GM21423 (cell line): ENCODE measurements around the gene ARHGAP6.

ENCODE experiments used
- ATAC-seq: cut with Tn5 transposase; IDR thresholded peaks from one replicate; pipeline ENCODE4 v1.9.1; 2021; ENCODE audit warnings: mild to moderate bottlenecking, moderate library complexity; ENCODE audit not compliant: unreplicated experiment

ARHGAP6 gene

GRCh38 chrX:11321986-11322385 is 343.7 kb downstream of the ARHGAP6 start:
- no peak for ATAC-seq

DNA sequence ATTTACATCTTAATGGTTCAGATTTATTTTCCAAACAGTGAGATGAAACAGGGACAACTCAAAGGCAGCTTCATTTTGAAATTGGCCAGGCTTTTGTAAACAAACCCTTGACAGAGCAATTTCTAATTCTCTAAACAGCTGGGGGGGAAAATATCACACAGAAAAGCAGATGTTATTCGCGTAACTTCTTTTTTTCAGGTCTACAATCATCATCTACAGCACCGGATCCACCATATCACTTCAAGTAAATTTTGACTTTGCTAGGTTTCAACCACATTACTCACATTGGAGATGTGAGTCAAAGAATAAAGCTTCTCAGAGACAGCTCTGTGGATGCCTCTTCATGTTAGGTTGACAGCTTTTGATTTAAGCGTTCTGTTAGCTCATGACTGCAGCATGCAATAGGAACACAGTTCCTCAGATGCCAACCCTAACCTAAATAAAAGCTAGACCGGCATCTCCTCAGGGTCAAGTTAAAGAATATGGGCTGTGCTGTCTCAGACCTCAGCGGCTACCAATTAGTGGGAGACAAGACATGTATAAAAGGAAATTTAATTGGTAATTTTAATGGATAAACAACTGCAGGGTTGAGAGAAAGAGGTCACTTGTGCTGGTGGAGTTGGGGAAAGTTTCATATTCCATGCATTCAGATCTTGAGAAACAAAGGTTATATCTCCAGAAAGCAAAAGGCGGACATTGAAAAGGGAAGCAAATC is 345.8 kb downstream of the ARHGAP6 start:
- ATAC-seq = no peak

GRCh38 chrX:11311706-11312105 is 354.0 kb downstream of the ARHGAP6 start:
- ATAC-seq = no peak

- no peak for ATAC-seq
Measured at GRCh38 chrX:11309220-11309619, 356.5 kb downstream of the ARHGAP6 start.

DNA sequence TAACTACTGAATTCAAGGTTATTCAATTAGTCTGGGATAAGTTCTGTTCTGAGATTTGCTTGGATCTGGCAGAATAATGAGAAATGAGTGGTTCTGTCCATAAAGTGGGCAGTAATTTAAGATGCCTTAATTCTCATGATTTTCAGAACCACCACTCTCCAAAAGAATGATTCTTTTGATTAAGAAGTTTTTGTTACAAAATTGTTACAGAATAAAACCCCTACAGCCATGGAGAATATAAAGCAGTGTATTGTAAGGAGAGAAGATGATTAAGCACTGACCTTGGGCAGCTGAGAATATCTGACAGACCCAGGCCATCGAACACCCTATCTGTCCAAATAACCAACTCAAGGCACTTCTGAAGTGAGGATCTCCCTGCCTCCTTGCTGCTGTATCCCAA is 360.1 kb downstream of the ARHGAP6 start:
- ATAC-seq = no peak

DNA sequence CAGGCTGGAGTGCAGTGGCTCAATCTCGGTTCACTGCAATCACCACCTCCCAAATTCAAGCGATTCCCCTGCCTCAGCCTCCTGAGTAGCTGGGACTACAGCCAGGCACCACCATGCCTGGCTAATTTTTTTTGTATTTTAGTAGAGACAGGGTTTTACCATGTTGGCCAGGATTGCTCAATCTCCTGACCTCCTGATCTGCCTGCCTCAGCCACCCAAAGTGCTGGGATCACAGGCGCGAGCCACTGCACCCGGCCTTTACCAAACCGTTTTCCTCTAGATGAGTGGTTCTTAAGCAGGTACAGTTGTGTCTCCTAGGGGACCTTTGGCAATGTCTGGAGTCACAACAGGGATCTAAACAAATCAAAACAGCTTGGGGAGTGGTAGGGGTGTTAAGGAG is 360.9 kb downstream of the ARHGAP6 start:
- ATAC-seq = no peak

DNA sequence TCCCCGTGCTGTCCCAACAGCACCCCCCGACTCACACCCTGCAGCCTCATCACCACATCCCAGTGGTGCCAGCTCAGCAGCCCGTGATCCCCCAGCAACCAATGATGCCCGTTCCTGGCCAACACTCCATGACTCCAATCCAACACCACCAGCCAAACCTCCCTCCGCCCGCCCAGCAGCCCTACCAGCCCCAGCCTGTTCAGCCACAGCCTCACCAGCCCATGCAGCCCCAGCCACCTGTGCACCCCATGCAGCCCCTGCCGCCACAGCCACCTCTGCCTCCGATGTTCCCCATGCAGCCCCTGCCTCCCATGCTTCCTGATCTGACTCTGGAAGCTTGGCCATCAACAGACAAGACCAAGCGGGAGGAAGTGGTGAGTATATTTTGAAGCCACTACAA is 367.1 kb downstream of the ARHGAP6 start:
- ATAC-seq = no peak

GRCh38 chrX:11296051-11296450 is 369.7 kb downstream of the ARHGAP6 start:
- no peak for ATAC-seq

DNA sequence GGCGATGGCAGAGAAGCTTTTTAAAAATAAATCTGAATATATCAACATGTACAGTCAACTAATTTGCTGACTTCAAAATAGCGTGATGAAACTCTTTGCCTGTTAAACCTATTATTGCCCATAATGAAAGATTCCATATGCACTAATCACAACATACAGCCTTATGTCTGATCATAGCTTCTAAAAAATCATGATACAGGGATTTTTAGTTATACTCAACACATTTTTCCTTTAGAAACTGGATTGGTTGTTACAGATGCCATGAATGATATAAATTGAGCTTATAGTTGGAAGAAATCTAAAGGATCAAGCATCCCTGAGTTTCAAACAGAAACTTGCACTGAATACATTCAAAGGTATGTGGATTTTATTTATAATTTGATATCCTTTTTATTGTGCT is 372.6 kb downstream of the ARHGAP6 start, which contains the start of gene AMELX:
TSS of gene AMELX (plus strand) at position 301 of the 400 bp plus-strand sequence. CDS start 1,376 bp downstream, outside the sequence.
- no peak for ATAC-seq

DNA sequence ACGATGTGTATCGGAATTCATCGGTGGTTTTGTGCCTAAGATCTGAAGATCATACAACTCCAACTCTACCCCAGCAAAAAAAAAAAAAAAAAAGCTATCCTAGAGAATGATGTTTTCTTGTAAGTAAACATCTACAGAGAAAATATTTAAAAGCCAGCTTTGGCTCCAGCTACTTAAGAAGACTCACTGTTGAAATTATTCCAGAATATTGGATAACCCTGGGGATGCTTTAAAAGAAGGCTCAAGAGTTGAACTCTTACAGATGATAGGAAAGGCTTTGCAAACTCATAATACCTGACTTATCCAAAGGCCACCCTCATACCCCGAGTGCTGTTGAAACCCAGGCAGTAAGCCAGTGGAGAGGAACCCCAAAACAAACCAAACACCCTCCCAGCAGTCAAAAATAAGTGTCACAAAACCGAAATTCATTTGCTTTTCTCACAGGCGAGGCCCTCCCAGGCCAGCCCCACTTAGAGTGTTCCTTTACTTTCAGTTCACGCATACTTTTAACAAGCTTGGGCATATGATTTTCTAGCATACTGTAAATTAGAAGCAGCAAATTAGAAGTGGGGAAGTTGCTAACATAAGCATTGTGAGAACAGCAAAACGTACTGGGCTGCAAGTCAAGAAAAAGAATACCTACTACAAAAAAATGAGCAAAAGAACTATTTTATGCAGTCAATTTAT is 375.2 kb downstream of the ARHGAP6 start:
- no peak for ATAC-seq

DNA sequence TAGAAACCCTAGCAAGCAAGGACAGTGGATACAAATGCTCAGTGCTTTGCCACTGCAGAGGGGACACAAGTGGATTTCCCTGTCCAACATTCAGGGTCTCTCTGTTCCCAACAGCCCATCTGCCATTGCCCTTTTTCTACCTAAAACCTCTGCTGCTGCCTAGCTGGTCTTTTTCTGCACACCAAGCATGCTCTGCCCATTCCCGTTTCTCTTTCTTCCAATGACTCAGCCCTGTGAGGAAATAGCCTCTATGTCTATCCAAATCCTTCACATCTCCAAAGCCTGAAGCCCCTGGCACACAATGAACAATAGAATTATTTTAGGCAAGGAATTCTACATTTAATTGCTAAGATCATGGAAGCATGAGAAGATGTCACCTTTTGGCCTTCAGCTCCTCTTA is 378.2 kb downstream of the ARHGAP6 start:
- no peak for ATAC-seq

- ATAC-seq = no peak
Measured at GRCh38 chrX:11285651-11286050, 380.1 kb downstream of the ARHGAP6 start.

DNA sequence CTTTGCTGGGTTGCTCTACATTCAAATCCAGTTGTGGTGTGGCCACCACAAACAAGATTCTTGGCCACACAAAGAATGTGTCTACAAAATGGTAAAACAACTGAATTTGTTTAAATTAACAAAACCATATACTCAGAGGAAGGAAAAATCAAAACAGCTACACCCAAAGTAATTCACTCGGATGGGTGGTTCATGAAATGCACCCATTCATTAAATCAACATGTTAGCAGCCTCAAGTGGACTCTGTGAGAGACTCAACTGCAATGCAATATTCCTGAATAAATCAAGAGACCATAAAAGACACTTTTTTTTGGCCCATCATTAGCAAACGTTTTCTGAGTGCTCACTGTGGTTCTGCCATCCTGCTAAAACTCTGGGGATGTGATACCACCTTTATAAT is 383.7 kb downstream of the ARHGAP6 start:
- ATAC-seq = no peak

DNA sequence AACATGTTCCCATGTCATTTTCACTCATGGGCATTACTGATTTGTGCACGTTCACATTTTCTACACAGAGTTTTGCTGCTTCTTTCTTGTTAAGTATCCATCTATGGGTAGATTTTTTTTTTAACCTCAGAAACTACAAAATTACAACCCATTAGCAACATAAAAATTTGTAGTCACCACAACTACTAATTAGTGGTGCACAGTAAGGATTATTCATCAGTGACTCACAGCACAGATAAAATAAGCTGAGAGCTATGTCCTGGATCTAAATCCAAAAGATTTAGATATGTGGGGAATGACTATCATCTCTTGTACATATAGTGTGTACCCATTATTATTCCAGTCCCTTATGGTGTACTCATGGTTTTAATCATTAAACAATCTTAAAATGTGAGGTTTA is 392.2 kb downstream of the ARHGAP6 start:
- ATAC-seq = no peak

DNA sequence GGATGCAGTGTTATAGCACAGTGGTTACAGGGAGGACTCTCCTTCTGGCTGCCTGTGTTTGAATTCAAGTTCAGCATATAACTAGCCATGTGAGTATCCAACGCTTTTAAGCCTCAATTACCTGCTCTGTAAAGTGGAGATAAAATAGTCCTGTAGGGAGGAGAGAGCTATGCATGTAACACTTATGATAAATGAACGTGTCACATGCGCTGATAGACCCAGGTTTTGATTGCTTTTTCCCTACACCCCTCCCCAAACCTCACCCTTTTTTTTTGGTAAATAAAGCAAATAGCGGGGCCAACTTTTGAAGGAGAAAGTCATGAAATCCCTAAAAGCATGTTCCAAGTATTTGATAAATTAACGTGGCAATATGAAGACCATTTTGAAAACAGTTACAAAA is 392.9 kb downstream of the ARHGAP6 start:
- ATAC-seq = no peak

- ATAC-seq = no peak
Measured at GRCh38 chrX:11272290-11272689, 393.4 kb downstream of the ARHGAP6 start.

- no peak for ATAC-seq
Measured at GRCh38 chrX:11269996-11270395, 395.7 kb downstream of the ARHGAP6 start.

DNA sequence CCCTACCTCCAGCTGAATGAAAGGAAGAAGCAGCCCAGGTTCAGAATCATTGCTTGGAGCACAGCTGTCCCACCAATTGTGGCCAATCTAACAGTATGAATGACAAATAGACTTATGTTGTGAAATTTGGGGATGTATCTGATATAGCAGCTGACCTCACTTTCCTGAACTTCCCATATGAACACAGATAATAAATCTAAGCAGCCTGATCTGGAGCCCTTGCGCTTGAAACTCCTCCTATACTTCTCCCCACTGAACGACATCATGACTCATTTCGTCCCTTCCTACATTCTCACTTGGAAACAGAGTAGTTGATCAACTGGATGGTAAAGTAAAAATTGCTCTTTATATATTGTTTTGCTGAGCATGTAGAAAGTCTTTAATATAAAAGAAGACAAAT is 396.7 kb downstream of the ARHGAP6 start:
- no peak for ATAC-seq

GRCh38 chrX:11267425-11267824 is 398.3 kb downstream of the ARHGAP6 start:
- ATAC-seq = peak; percentile 46

DNA sequence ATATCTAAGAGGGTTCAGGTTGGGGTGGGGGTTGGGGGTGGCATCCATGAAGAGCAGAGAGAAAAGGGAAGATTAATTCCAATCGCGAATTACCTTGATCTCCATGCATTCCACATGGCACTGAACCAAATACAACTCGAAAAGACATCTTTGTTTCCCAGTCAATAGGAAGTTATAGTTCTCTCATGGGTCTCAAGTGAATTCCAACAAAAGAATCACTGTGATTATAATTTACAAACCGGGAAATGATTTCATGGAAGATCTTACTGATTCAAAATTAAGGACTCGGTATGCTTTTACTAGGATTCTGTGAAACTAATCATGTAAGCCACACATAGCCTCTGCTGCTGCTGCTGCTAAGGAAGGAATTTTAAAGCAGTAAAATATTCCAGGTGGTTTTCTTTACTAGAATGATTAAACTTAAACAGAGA is 399.1 kb downstream of the ARHGAP6 start:
- ATAC-seq = no peak

DNA sequence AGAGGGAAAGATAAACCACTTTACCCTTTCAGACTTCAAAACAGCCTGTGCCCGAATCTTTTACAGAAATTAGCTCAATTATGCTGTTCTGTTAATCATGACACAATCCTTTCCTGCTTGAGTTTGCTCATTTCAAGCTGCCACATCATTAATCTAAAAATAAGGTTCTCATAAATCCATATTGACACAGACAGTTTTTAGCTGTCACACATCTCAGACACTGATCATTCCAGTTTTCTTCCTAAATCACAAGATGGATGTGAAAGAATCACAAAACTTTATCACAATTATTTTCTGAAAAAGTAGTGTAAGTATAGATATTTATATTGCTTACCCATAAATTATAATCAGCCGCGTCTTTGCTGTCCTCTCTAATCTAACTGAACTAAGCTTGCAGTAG is 400.4 kb downstream of the ARHGAP6 start:
- no peak for ATAC-seq

DNA sequence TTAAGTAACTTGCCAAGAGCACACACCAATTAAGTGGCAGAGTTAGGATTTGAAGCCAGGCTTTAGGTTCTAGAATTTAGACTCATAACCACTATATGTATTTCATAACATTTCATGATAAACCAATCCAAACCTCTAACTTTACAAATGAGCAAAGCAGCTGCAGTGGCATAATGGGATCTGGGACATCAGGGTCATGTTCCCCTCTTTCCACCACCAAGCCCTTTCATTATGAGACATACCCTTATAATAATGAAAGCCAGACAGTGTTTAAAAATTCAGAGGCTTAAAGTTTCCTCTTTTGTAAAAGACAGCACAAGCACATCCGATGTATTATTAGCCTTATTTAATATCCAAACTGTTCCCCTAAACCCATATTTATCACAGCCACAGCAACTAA is 400.8 kb downstream of the ARHGAP6 start:
- no peak for ATAC-seq
